SK-N-SH (cell line): ENCODE results near the gene MPEG1. TPM values are rescaled to one million over a fixed set of nuclear protein-coding genes. Genes with fewer than 3 reads are reported as not detected.

Experiments used
- CTCF ChIA-PET: fragments of 300-600, 350-600 bp; formaldehyde crosslinking; extraction: SDS; loops from one replicate; lab custom pipeline; 2021; lab: Yijun Ruan, JAX
- POLR2A ChIA-PET: fragments of 350-600 bp; sonication (Branson Sonifier 250); formaldehyde crosslinking; extraction: SDS; loops from one replicate; lab custom pipeline; 2020; ENCODE audit warnings: antibody characterized with exemption, inconsistent platforms; lab: Yijun Ruan, JAX
- DNase-seq: peaks from one replicate; pipeline ENCODE4 v3.0.0; 2012
- H2AFZ ChIP-seq: fragments of 200-600 bp; sonication (generic); 2 replicates; pipeline ENCODE4 v1.8.1; 2016; ENCODE audit warnings: antibody characterized with exemption, mild to moderate bottlenecking, low read depth
- H3F3A ChIP-seq: fragments of 200-600 bp; sonication (generic); replicated peaks from 2 replicates; pipeline ENCODE3; 2016; ENCODE audit warnings: antibody characterized with exemption, mild to moderate bottlenecking; ENCODE audit not compliant: insufficient read depth
- H3K27ac ChIP-seq, 2 experiments: fragments of 200-500 bp in 1 of 2; fragments of 200-600 bp in 1 of 2; sonication (Bioruptor generic) in 1 of 2; sonication (generic), shearing (Covaris generic) in 1 of 2; 2 replicates each; pipeline versions ENCODE4 v1.5.1 to v1.6.1; 2014 to 2016; ENCODE audit warnings: low read depth in 2 of 2, inconsistent platforms in 1 of 2, low read length in 1 of 2, mild to moderate bottlenecking in 1 of 2, mixed read lengths in 1 of 2
- H3K27me3 ChIP-seq: fragments of 200-600 bp; sonication (generic), shearing (Covaris generic); 2 replicates; pipeline ENCODE4 v1.6.1; 2016; ENCODE audit warnings: mixed run types; ENCODE audit not compliant: insufficient read depth
- H3K36me3 ChIP-seq, 2 experiments: fragments of 200-500 bp in 1 of 2; fragments of 200-600 bp in 1 of 2; sonication (Bioruptor generic) in 1 of 2; sonication (generic) in 1 of 2; replicated peaks in 1 of 2; 2 replicates each; pipeline versions ENCODE3 to v1.5.1; 2014 to 2016; ENCODE audit warnings: low read length in 1 of 2, mild to moderate bottlenecking in 1 of 2; ENCODE audit not compliant: insufficient read depth in 2 of 2, control insufficient read depth in 1 of 2
- H3K4me1 ChIP-seq, 2 experiments: fragments of 200-500 bp in 1 of 2; fragments of 200-600 bp in 1 of 2; sonication (Bioruptor generic) in 1 of 2; sonication (generic), shearing (Covaris generic) in 1 of 2; 2 replicates each; pipeline versions ENCODE4 v1.5.1 to v1.6.1; 2014 to 2016; ENCODE audit warnings: low read depth in 1 of 2, low read length in 1 of 2, mixed run types in 1 of 2; ENCODE audit not compliant: insufficient read depth in 2 of 2, control insufficient read depth in 1 of 2
- H3K4me2 ChIP-seq: fragments of 200-600 bp; sonication (generic), shearing (Covaris generic); 2 replicates; pipeline ENCODE4 v1.6.1; 2017; ENCODE audit warnings: mixed run types
- H3K4me3 ChIP-seq, 2 experiments: fragments of 200-500 bp in 1 of 2; fragments of 200-600 bp in 1 of 2; sonication (Bioruptor generic) in 1 of 2; sonication (generic), shearing (Covaris generic) in 1 of 2; 2 replicates each; pipeline versions ENCODE4 v1.5.1 to v1.8.1; 2014 to 2016; ENCODE audit warnings: low read depth in 2 of 2, inconsistent platforms in 1 of 2, low read length in 1 of 2, mild to moderate bottlenecking in 1 of 2, mixed read lengths in 1 of 2, moderate library complexity in 1 of 2
- H3K79me2 ChIP-seq: fragments of 200-600 bp; sonication (generic); 2 replicates; pipeline ENCODE4 v1.8.1; 2017; ENCODE audit warnings: mild to moderate bottlenecking; ENCODE audit not compliant: insufficient read depth
- H3K9ac ChIP-seq: fragments of 200-600 bp; sonication (generic); 2 replicates; pipeline ENCODE4 v1.6.1; 2017; ENCODE audit warnings: mixed run types
- H3K9me2 ChIP-seq: fragments of 200-600 bp; sonication (generic); 2 replicates; pipeline ENCODE4 v1.6.1; 2017; ENCODE audit warnings: mixed run types
- H3K9me3 ChIP-seq: fragments of 200-600 bp; sonication (generic); 2 replicates; pipeline ENCODE4 v1.6.1; 2017; ENCODE audit warnings: mixed run types, mild to moderate bottlenecking, moderate library complexity
- H4K20me1 ChIP-seq: fragments of 200-600 bp; sonication (generic); 2 replicates; pipeline ENCODE4 v1.6.1; 2017; ENCODE audit warnings: mild to moderate bottlenecking, mixed run types; ENCODE audit not compliant: insufficient read depth
- CHD2 ChIP-seq: fragments of 150-350 bp; IDR thresholded peaks from 2 replicates; pipeline ENCODE4 v1.6.1; 2018; ENCODE audit warnings: low read length; ENCODE audit not compliant: partially characterized antibody
- EZH2phosphoT487 ChIP-seq: fragments of 200-600 bp; sonication (generic); IDR thresholded peaks from 2 replicates; pipeline ENCODE4 v1.6.1; 2017; ENCODE audit warnings: low read depth, mixed run types, mild to moderate bottlenecking, antibody characterized with exemption, moderate library complexity, borderline replicate concordance
- FOXM1 ChIP-seq: IDR thresholded peaks from 2 replicates; pipeline ENCODE4 v1.4.0; 2012; ENCODE audit warnings: low read depth, mild to moderate bottlenecking
- MEF2A ChIP-seq: IDR thresholded peaks from 2 replicates; pipeline ENCODE4 v1.4.0; 2012; ENCODE audit warnings: low read depth, borderline replicate concordance
- MXI1 ChIP-seq: IDR thresholded peaks from 2 replicates; pipeline ENCODE4 v1.6.1; 2012; ENCODE audit warnings: mild to moderate bottlenecking, low read depth, low read length, improper control_type of control experiment
- POLR2AphosphoS5 ChIP-seq: IDR thresholded peaks from 2 replicates; pipeline ENCODE4 v1.6.1; 2012; ENCODE audit warnings: low read depth, low read length
- RFX5 ChIP-seq: IDR thresholded peaks from 2 replicates; pipeline ENCODE4 v1.6.1; 2012; ENCODE audit warnings: mild to moderate bottlenecking, improper control_type of control experiment, low read length
- TAF1 ChIP-seq: IDR thresholded peaks from 2 replicates; pipeline ENCODE4 v1.6.1; 2012; ENCODE audit warnings: low read depth, mild to moderate bottlenecking, low read length, moderate library complexity, borderline replicate concordance
- WGBS: methylation state at CpG from one replicate; pipeline ENCODE4 v1.1.6; 2017; ENCODE audit warnings: low lambda C conversion rate; 5-methylcytosine and 5-hydroxymethylcytosine counted together
- polyA plus RNA-seq, 3 experiments: library from polyadenylated mRNA; depleted of rRNA; stranded (reverse); fragments of >200 nt; gene quantifications; 2 replicates each; pipeline ENCODE4 v1.2.3, GENCODE V29; 2012
- TF ChIP-seq, protein P1 (sequence below): IDR thresholded peaks from 2 replicates; pipeline ENCODE4; 2012
- TF ChIP-seq, protein P2 (sequence below): fragments of 200-600 bp; sonication (generic); IDR thresholded peaks from 2 replicates; pipeline ENCODE4 v1.6.1; 2017; ENCODE audit warnings: antibody characterized with exemption, mild to moderate bottlenecking, moderate library complexity

The MPEG1 gene
- polyA plus RNA-seq, 1 of the 3 experiments (the other 2 are of a cell fraction): not detected

DNA sequence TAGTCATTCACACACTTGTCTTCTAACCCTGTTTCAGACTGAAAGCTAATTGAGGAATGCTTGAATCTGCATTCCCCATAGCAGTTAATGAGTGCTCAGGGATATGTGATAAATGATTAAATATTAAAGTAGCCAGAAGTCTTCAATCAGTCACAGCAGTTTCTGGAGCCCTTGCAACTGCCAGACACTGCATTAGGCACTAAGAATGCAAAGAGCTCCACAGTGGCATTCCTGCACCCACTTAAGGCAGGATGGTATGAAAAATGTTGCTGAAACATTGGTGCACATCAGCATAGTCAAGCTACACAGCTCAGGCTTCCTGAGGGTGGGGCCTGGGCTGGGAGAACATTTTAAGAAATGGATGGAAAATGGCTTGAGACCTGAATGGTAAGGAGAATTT, 34.3 kb downstream of the MPEG1 start:
- Histone ChIP-seq H3K4me1 (no peaks in the 10 kb centered on the region), H3K36me3 (no peaks in the 10 kb centered on the region), H3K9ac (no peak overlapping the region)
- TF ChIP-seq, protein P1, sequence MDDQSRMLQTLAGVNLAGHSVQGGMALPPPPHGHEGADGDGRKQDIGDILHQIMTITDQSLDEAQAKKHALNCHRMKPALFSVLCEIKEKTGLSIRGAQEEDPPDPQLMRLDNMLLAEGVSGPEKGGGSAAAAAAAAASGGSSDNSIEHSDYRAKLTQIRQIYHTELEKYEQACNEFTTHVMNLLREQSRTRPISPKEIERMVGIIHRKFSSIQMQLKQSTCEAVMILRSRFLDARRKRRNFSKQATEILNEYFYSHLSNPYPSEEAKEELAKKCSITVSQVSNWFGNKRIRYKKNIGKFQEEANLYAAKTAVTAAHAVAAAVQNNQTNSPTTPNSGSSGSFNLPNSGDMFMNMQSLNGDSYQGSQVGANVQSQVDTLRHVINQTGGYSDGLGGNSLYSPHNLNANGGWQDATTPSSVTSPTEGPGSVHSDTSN: no peak
- TF ChIP-seq, protein P2, sequence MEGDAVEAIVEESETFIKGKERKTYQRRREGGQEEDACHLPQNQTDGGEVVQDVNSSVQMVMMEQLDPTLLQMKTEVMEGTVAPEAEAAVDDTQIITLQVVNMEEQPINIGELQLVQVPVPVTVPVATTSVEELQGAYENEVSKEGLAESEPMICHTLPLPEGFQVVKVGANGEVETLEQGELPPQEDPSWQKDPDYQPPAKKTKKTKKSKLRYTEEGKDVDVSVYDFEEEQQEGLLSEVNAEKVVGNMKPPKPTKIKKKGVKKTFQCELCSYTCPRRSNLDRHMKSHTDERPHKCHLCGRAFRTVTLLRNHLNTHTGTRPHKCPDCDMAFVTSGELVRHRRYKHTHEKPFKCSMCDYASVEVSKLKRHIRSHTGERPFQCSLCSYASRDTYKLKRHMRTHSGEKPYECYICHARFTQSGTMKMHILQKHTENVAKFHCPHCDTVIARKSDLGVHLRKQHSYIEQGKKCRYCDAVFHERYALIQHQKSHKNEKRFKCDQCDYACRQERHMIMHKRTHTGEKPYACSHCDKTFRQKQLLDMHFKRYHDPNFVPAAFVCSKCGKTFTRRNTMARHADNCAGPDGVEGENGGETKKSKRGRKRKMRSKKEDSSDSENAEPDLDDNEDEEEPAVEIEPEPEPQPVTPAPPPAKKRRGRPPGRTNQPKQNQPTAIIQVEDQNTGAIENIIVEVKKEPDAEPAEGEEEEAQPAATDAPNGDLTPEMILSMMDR: no peak
- TF ChIP-seq, all 33 proteins: peak for 0
- Histone ChIP-seq H3K9me2 (no peaks in the 10 kb centered on the region), H3K27ac (no peak overlapping the region), H3K79me2 (no peaks in the 10 kb centered on the region), H3K9me3 (no peaks in the 10 kb centered on the region), H3K4me2 (no peak overlapping the region), H4K20me1 (no peaks in the 10 kb centered on the region), H3K27me3 (peaks cover 20% of the 10 kb centered on the region), H2AFZ (no peak overlapping the region), H3K4me3 (no peak overlapping the region), H3F3A (no peaks in the 10 kb centered on the region)
- ChIA-PET CTCF (interaction anchor here (0.7 kb wide), 1 partner anchor 43 kb away, joined by 3 read pairs; no protein-coding TSS in a partner anchor), POLR2A (no interaction called here)
- no peak for DNase-seq

DNA sequence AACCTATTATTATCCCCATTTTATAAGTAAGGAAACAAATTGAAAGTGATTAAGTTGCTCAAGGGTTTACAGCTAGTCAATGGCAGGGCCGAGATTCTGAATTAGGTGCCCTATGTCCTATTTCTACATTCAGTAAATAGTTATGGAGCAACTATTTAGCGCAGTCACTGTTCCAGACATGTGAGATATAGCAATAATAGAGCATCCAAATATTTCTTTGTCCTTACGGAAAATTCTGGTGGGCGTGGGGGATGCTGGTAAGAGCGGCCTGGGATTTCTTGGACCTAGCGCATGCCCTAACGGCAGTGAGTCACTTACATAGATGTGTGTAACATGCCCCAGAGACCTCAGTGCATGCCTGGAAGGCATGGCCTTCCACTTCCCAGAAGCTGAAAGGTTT, 36.4 kb downstream of the MPEG1 start:
- no peak overlapping the region for H3K4me2 ChIP-seq
- ChIA-PET POLR2A (no interaction called here), CTCF (interaction anchor here (0.9 kb wide), 2 partner anchors 14 to 16 kb away, joined by 3 to 4 read pairs; no protein-coding TSS in a partner anchor)
- no peaks in the 10 kb centered on the region for H3F3A ChIP-seq
- no peaks in the 10 kb centered on the region for H3K9me2 ChIP-seq
- no peak for TF ChIP-seq MXI1
- TF ChIP-seq TAF1: no peak
- TF ChIP-seq POLR2AphosphoS5: no peak
- no peak for TF ChIP-seq FOXM1
- TF ChIP-seq MEF2A: no peak
- TF ChIP-seq EZH2phosphoT487: no peak
- no peak for TF ChIP-seq CHD2
- no peak for TF ChIP-seq RFX5
- H3K27me3 ChIP-seq: peaks cover 29% of the 10 kb centered on the region
- 54% methylated on average over 7 of the region's 7 CpGs for WGBS
- H3K27ac ChIP-seq: no peak overlapping the region
- no peak overlapping the region for H3K4me3 ChIP-seq
- no peaks in the 10 kb centered on the region for H3K36me3 ChIP-seq
- no peak overlapping the region for H2AFZ ChIP-seq
- no peaks in the 10 kb centered on the region for H4K20me1 ChIP-seq
- no peak for DNase-seq
- no peaks in the 10 kb centered on the region for H3K79me2 ChIP-seq
- H3K4me1 ChIP-seq: peaks cover 0 to 12% of the 10 kb centered on the region in 2 experiments; a peak in 1 of 4 replicates
- H3K9me3 ChIP-seq: no peaks in the 10 kb centered on the region
- H3K9ac ChIP-seq: no peak overlapping the region
